ENCODE measurements around the gene CAMK2G.
"Not testable (repeated sequence)": the region's sequence is repeated elsewhere in the genome, so short reads cannot be mapped to it uniquely, and the experiment has no call there.

The CAMK2G gene

GRCh38 chr10:73810735-73811465, 63.5 kb downstream of the CAMK2G start:
- no peak for DNase-seq (ENCODE audit: low spot score)

- DNase-seq (ENCODE audit: low spot score): no peak
Measured at GRCh38 chr10:73810358-73810734, 64.0 kb downstream of the CAMK2G start.

DNA sequence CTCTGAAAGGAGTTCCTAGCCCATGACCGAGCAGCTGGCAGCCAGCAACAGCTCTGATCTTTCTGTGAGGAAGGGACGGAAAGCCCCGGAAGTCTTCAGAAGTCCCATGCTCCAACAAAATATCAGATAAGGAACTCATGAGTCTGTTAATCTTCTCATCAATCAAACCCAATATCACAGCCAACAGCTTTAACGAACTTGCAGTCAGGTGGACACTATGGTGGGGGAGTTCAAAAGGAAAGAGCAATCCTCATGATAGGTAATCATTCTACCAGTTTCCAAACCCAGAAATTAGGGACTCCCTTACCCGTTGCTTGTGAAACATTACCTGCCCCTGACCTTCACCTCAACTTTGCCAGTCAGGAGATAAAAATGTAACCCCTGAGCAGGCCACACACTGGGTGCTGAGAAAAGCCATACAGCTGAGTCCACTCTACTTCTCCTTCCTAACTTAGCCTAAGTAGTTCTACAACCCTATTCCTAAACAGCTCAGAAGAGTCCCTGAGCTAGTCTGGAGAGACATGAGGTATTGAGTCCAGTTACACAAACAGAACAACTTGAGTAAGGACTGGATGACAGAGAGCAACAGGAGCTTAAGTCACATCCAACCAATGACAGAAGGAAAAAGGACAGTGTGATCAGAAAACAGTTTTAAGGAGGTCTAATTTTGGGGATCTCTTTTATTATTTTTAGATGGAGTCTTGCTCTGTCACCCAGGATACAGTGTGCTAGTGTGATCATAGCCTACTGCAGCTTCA, 65.1 kb downstream of the CAMK2G start:
- no peak for DNase-seq (ENCODE audit: low spot score)

GRCh38 chr10:73808021-73808815, 66.1 kb downstream of the CAMK2G start:
- DNase-seq (ENCODE audit: low spot score): no peak

GRCh38 chr10:73807471-73807870, 66.9 kb downstream of the CAMK2G start:
- DNase-seq (ENCODE audit: low spot score): no peak

DNA sequence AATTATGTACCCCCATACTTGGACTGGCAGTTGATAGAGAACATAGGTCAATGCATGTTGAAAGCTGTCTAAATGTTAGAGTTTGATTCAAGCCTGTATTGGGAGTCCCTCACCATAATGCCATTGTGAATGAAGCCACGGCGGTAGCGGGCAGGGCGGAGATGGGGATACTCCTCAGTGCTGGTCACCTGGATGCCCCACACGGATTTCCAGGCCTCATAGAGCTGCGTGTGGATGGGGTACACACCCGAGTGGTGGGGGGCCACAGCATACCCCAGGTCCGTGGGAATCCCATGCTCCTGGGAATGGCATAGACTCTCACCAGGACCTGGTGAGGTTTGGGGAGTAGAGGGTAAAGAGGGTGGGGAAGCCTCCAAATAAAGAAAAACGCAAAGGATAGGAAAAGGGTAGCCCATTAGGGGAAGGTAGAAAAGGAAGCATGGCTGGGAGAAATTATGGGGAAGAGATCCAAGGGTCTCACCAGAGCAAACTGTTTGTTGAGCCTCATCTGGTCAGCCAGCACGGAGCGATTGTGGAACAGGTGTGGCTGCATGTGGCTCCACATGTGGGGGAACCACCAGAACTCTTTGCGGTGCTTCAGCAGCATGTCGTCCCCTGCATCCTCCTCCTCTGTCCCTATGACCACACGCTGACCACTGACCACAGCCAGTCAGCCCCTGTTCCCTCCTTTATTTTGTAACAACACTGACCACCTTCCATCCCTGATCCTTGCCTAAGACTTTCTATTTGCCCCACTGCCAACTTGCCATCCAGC, 68.0 kb downstream of the CAMK2G start:
- DNase-seq (ENCODE audit: low spot score): no peak

DNA sequence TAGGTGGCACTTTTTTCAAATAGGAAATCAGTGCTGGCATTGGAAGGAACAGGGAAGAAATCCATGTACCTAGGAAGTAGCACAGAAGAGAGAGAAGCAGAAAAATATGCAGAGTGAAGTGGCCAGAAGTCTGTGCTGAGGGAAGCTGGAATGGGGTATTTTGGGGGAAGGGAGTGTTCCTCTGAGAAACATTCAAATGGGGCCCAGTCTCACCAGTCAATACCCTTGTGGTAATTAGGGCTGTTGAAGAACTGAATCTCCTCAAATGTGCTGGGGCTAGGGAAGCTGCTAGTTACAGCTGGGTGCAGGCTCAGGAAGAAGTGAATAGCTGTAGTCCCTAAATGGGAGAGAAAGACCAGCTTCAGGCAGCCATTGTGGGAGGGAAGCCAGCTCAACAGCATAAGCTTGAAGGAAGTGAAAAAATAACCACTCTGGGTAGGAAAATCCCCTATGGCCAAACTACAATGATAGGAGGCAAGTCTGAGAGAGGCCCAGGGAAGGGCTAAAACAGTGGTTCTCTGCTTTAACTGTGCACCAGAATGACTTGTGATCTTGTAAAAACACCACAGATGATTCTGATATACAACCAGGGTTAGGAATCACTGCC, 70.6 kb downstream of the CAMK2G start:
- no peak for DNase-seq (ENCODE audit: low spot score)

DNA sequence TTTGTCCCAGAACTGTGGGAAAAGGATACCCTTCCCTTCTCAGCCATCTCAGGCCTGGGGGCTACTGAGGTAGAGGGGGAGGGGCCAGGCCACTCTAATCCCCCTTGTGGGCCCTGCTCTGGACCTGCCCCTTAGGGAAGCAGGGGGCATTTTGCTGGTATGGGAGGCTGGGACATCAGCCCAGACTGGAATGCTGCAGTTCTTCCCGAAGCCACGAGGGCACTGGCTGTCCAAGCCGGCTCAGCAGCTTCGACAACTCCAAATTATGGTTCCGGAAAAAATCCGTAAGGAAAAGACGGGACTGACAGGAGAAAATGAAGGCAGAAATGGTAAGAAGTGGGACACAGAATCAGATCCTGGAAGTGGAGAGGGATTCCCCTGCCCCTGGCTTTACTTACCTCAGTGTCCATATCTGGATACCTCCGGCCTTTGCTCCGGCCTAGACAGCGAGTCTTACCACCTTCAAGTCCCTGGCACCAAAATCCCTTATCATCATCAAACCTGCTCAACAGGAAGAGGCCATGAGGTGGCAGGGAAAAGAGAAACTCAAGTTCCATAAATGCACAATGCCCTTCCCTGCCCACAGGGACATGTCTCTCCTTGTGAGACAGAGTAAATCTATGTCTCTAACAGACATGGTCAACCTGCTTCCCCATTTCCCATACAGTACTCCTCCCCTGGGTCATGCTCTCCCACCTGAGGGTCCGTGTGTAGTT, 71.9 kb downstream of the CAMK2G start:
- no peak for DNase-seq (ENCODE audit: low spot score)

- no peak for DNase-seq (ENCODE audit: low spot score)
Measured at GRCh38 chr10:73801253-73801590, 73.1 kb downstream of the CAMK2G start.

DNA sequence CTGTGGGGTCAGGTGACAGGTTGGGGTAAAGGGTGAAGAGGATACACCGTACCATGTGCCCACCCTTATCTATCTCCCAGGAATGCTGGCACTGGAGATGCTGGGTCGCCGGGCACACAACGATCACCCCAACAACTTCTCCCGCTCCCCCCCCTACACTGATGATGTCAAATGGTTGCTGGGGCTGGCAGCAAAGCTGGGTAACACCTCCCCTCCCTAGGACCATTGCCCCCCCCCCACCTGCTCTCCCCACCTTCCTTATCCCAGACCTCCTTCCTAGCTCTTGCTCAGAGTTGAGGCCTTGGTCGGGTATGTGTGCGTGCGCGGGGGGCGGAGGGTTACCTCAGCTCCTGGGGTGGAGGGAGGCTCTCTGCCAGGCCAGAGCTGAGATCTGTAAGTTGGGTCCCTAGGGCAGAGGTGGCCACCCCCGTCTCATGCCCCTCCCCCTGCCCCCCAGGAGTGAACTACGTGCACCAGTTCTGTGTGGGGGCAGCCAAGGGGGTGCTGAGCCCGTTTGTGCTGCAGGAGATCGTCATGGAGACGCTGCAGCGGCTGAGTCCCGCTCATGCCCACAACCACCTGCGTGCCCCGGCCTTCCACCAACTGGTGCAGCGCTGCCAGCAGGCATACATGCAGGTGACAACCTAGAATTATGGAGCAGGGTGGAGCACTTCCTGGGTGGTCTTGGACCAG, 73.6 kb downstream of the CAMK2G start:
- DNase-seq (ENCODE audit: low spot score): no peak

DNA sequence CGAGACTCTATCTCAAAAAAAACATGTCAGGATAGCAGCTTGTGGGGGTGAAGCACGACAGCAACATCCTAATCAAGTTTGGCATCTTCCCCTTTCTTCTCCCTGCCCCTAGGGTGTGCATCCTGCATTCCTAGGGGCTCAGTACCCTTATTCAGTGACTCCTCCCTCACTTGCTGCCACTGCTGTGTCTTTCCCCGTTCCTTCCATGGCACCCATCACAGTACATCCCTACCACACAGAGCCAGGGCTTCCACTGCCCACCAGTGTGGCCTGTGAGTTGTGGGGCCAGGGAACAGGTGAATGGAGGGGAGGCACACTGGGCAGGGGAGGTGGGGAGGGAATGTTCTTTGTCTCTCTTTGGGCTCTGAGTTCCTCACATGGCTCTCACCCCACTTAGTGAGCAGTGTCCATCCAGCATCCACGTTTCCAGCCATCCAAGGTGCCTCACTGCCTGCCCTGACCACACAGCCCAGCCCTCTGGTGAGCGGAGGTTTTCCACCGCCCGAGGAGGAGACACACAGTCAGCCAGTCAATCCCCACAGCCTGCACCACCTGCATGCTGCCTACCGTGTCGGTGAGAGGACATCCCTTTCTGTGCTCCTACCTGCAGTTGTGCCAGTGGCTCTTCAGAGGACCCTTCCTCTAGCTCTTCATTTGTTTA, 74.3 kb downstream of the CAMK2G start:
- no peak for DNase-seq (ENCODE audit: low spot score)

GRCh38 chr10:73798927-73799560, 75.3 kb downstream of the CAMK2G start:
- DNase-seq (ENCODE audit: low spot score): no peak

GRCh38 chr10:73798087-73798486, 76.3 kb downstream of the CAMK2G start:
- DNase-seq (ENCODE audit: low spot score): no peak

DNA sequence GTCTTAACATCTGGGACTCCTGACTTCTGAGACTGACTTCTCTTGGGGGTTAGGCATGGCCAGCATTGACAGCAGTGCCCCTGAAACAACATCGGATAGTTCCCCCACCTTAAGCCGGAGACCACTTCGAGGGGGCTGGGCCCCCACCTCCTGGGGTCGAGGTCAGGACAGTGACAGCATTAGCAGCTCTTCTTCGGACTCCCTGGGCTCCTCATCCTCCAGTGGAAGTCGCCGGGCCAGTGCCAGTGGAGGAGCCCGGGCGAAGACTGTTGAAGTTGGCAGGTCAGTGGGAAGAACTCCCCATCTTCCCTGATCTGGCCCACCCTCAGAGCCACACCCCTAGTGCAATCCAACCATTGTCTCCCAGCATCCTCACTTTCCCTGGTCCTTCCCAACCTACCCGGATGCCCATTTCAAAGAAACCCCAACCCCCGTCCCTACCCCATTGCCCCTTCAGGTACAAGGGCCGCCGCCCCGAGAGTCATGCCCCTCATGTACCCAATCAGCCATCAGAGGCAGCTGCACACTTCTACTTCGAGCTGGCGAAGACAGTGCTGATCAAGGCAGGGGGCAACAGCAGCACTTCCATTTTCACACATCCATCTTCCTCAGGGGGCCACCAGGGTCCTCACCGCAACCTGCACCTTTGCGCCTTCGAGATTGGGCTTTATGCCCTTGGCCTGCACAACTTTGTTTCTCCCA, 76.9 kb downstream of the CAMK2G start:
- DNase-seq (ENCODE audit: low spot score): no peak

- DNase-seq (ENCODE audit: low spot score): no peak
Measured at GRCh38 chr10:73796766-73797165, 77.6 kb downstream of the CAMK2G start.

DNA sequence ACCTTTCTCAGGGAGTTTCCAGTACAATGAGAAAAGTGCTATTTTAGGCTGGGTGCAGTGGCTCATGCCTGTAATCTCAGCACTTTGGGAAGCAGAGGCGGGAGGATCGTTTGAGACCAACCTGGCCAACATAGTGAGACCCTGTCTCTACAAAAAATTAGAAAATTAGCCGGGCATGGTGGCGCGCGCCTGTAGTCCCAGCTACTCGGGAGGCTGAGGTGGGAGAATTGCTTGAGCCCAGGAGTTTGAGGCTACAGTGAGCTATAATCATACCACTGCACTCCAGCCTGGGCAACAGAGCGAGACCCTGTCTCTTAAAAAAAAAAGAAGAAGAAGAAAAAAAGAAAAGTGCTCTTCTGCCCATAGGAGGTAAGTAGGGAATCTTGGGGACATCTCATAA, 78.3 kb downstream of the CAMK2G start:
- DNase-seq (ENCODE audit: low spot score): not testable (repeated sequence)

GRCh38 chr10:73795491-73795890, 78.9 kb downstream of the CAMK2G start:
- not testable (repeated sequence) for DNase-seq (ENCODE audit: low spot score)

DNA sequence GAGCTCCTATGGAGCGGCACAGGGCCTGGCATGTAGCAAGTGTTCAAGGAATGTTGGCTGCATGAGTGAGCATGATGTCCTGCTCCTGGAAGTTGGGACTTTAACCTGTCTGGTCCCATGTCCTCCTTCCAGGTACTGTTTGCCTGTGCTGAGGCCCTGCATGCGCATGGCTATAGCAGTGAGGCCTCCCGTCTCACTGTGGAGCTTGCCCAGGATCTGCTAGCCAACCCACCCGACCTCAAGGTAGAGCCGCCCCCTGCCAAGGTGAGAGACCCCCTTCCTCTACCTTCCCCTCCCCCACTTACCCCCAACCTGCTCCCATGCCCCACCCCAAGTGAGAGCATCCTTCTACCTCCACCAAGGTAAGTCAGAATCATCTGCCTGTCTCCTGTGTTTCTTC, 80.9 kb downstream of the CAMK2G start:
- DNase-seq (ENCODE audit: low spot score): no peak

Data from globus pallidus (tissue), 1 donor.